Measurements from ENCODE around the gene NOTCH4.
A peak's percentile ranks its signal among the peaks of the same experiment; 100 is the strongest.

The NOTCH4 gene

DNA sequence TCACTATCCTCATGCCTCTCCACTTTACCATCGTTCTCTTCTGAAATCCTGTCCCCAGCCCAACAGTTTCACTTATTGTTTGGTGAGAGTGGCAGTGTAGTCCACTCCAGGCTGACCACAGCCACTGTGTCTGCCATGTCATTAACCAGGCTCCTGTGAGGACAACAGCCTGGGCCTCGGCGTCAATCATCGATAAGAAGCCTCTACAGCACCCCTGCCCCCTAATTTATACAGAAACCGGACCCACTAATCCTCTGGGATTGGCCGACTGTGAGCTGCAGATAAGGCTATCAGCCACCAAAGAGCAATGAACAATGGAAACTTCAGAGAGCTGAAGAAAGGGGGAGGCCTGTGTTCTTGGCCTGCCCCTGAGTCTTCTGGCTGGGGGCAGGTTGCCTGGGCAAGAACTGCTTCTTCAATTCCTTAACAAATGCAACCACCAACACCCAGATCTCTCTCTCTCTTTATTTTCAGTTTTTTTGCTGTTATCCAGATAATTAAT, 56.1 kb downstream of the NOTCH4 start:
- no peak overlapping the region for H2BK120ac ChIP-seq (ENCODE audit: low read depth, low read length)
- H3K27ac ChIP-seq (ENCODE audit: low read length, poor library complexity, severe bottlenecking): no peak overlapping the region
- H3K18ac ChIP-seq (ENCODE audit: low read depth in 1 of 2, low read length in 2 of 2): no peak overlapping the region
- H3K4ac ChIP-seq (ENCODE audit: low read depth in 1 of 2, low read length in 2 of 2): no peak overlapping the region
- H3K79me1 ChIP-seq (replicated peaks; ENCODE audit: low read length, poor library complexity, severe bottlenecking): peaks cover 21% of the 10 kb centered on the region
- no peak overlapping the region for H4K91ac ChIP-seq (ENCODE audit: low read length)
- H4K8ac ChIP-seq (ENCODE audit: low read length): no peak overlapping the region
- peaks cover 8% of the 10 kb centered on the region for H3K4me1 ChIP-seq (ENCODE audit: control insufficient read depth, insufficient read depth, low read depth, low read length)
- H3K14ac ChIP-seq (ENCODE audit: low read length in 2 of 2): no peak overlapping the region
- no peak overlapping the region for H3K4me2 ChIP-seq (ENCODE audit: low read length, poor library complexity, severe bottlenecking)
- H2BK15ac ChIP-seq (ENCODE audit: low read depth, poor library complexity, severe bottlenecking): no peak overlapping the region
- H3K9me3 ChIP-seq (ENCODE audit: control insufficient read depth, low read length): no peaks in the 10 kb centered on the region
- no peak overlapping the region for H3K9ac ChIP-seq (ENCODE audit: low read length)
- no peak for DNase-seq
- 92% methylated on average over 6 of the region's 6 CpGs for WGBS
- no peak overlapping the region for H2AFZ ChIP-seq (ENCODE audit: low read depth, low read length)
- no peak overlapping the region for H2AK5ac ChIP-seq (ENCODE audit: low read length, severe bottlenecking)
- peaks cover 72 to 73% of the 10 kb centered on the region in 2 experiments for H3K36me3 ChIP-seq (ENCODE audit: control insufficient read depth in 1 of 2, insufficient read depth in 2 of 2, low read depth in 1 of 2, low read length in 2 of 2)
- no peaks in the 10 kb centered on the region for H3K27me3 ChIP-seq (ENCODE audit: control insufficient read depth in 1 of 2, insufficient read depth in 1 of 2, low read length in 2 of 2)
- no peak overlapping the region for H3K4me3 ChIP-seq (ENCODE audit: insufficient read depth in 1 of 2, low read depth in 1 of 2, low read length in 2 of 2)
- H3K23ac ChIP-seq (ENCODE audit: low read length in 2 of 2): no peak overlapping the region
- H2BK5ac ChIP-seq (ENCODE audit: low read depth, low read length, poor library complexity, severe bottlenecking): no peak overlapping the region
- H2BK12ac ChIP-seq (ENCODE audit: low read length in 2 of 2): no peak overlapping the region

DNA sequence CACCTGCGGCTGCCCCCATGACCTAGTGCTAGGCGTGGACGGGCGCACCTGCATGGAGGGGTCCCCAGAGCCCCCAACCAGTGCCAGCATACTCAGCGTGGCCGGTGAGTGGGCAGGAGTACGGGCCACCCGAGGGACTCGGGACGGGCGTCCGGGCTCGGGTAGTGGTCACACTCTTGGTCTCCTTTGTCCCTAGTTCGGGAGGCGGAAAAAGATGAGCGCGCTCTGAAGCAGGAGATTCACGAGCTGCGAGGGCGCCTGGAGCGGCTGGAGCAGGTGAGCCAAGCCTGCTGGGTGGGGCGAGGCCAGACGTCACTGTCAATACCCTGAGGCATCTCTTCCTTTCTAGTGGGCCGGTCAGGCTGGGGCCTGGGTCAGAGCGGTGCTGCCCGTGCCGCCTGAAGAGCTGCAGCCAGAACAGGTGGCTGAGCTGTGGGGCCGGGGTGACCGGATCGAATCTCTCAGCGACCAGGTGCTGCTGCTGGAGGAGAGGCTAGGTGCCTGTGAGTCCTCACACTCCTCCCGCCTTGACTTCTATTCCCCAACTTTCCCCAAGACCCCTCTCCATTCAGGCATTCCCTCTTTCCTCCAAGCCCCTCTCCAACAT, 56.6 kb downstream of the NOTCH4 start:
- 96% methylated on average over 32 of the region's 32 CpGs for WGBS
- H3K4me3 ChIP-seq (ENCODE audit: insufficient read depth in 1 of 2, low read depth in 1 of 2, low read length in 2 of 2): no peak overlapping the region
- no peak overlapping the region for H4K8ac ChIP-seq (ENCODE audit: low read length)
- no peaks in the 10 kb centered on the region for H3K27me3 ChIP-seq (ENCODE audit: control insufficient read depth in 1 of 2, insufficient read depth in 1 of 2, low read length in 2 of 2)
- H2BK15ac ChIP-seq (ENCODE audit: low read depth, poor library complexity, severe bottlenecking): no peak overlapping the region
- H3K4ac ChIP-seq (ENCODE audit: low read depth in 1 of 2, low read length in 2 of 2): no peak overlapping the region
- peaks cover 8% of the 10 kb centered on the region for H3K4me1 ChIP-seq (ENCODE audit: control insufficient read depth, insufficient read depth, low read depth, low read length)
- H3K9ac ChIP-seq (ENCODE audit: low read length): no peak overlapping the region
- H3K14ac ChIP-seq (ENCODE audit: low read length in 2 of 2): no peak overlapping the region
- peaks cover 77 to 78% of the 10 kb centered on the region in 2 experiments for H3K36me3 ChIP-seq (ENCODE audit: control insufficient read depth in 1 of 2, insufficient read depth in 2 of 2, low read depth in 1 of 2, low read length in 2 of 2)
- H4K91ac ChIP-seq (ENCODE audit: low read length): peak overlapping the region; percentile 5
- H2AK5ac ChIP-seq (ENCODE audit: low read length, severe bottlenecking): no peak overlapping the region
- no peak overlapping the region for H3K18ac ChIP-seq (ENCODE audit: low read depth in 1 of 2, low read length in 2 of 2)
- H3K79me1 ChIP-seq (replicated peaks; ENCODE audit: low read length, poor library complexity, severe bottlenecking): peaks cover 21% of the 10 kb centered on the region
- no peak for DNase-seq
- no peak overlapping the region for H2BK5ac ChIP-seq (ENCODE audit: low read depth, low read length, poor library complexity, severe bottlenecking)
- H2AFZ ChIP-seq (ENCODE audit: low read depth, low read length): no peak overlapping the region
- H3K23ac ChIP-seq (ENCODE audit: low read length in 2 of 2): no peak overlapping the region
- no peak overlapping the region for H3K4me2 ChIP-seq (ENCODE audit: low read length, poor library complexity, severe bottlenecking)
- no peaks in the 10 kb centered on the region for H3K9me3 ChIP-seq (ENCODE audit: control insufficient read depth, low read length)
- H2BK120ac ChIP-seq (ENCODE audit: low read depth, low read length): no peak overlapping the region
- no peak overlapping the region for H2BK12ac ChIP-seq (ENCODE audit: low read length in 2 of 2)
- no peak overlapping the region for H3K27ac ChIP-seq (ENCODE audit: low read length, poor library complexity, severe bottlenecking)

DNA sequence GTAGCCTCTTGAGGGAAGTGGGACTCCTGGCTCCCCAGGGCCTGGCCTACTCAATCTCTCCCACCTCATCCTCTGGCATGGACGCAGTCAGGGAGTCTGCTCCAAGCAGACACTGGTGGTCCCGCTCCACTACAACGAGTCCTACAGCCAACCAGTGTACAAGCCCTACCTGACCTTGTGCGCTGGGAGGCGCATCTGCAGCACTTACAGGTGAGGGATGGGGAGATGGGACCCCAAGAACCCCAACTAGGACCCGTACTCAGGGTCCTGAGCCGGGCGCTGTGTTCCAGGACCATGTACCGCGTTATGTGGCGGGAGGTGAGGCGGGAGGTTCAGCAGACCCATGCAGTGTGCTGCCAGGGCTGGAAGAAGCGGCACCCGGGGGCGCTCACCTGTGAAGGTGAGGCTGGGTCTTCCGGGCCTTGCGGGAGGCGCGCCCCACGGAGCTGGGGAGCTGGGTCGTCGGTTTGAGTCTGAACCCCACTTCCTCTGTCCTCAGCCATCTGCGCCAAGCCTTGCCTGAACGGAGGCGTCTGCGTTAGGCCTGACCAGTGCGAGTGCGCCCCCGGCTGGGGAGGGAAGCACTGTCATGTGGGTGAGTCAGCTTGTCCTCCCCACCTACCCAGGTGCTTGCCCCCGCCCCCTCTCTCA, 57.3 kb downstream of the NOTCH4 start:
- Histone ChIP-seq H2BK12ac (ENCODE audit: low read length in 2 of 2) (no peak overlapping the region), H3K27me3 (ENCODE audit: control insufficient read depth in 1 of 2, insufficient read depth in 1 of 2, low read length in 2 of 2) (no peaks in the 10 kb centered on the region), H2AFZ (ENCODE audit: low read depth, low read length) (no peak overlapping the region), H3K4me2 (ENCODE audit: low read length, poor library complexity, severe bottlenecking) (no peak overlapping the region), H3K9ac (ENCODE audit: low read length) (no peak overlapping the region), H3K4me3 (ENCODE audit: insufficient read depth in 1 of 2, low read depth in 1 of 2, low read length in 2 of 2) (no peak overlapping the region), H2AK5ac (ENCODE audit: low read length, severe bottlenecking) (no peak overlapping the region), H2BK120ac (ENCODE audit: low read depth, low read length) (no peak overlapping the region), H3K4me1 (ENCODE audit: control insufficient read depth, insufficient read depth, low read depth, low read length) (peaks cover 8% of the 10 kb centered on the region), H4K8ac (ENCODE audit: low read length) (no peak overlapping the region), H3K23ac (ENCODE audit: low read length in 2 of 2) (no peak overlapping the region), H3K9me3 (ENCODE audit: control insufficient read depth, low read length) (no peaks in the 10 kb centered on the region), H3K36me3 (ENCODE audit: control insufficient read depth in 1 of 2, insufficient read depth in 2 of 2, low read depth in 1 of 2, low read length in 2 of 2) (peaks cover 77 to 81% of the 10 kb centered on the region in 2 experiments), H3K27ac (ENCODE audit: low read length, poor library complexity, severe bottlenecking) (no peak overlapping the region), H3K14ac (ENCODE audit: low read length in 2 of 2) (no peak overlapping the region), H2BK15ac (ENCODE audit: low read depth, poor library complexity, severe bottlenecking) (no peak overlapping the region), H2BK5ac (ENCODE audit: low read depth, low read length, poor library complexity, severe bottlenecking) (no peak overlapping the region), H3K18ac (ENCODE audit: low read depth in 1 of 2, low read length in 2 of 2) (no peak overlapping the region), H3K79me1 (replicated peaks; ENCODE audit: low read length, poor library complexity, severe bottlenecking) (peaks cover 21% of the 10 kb centered on the region), H4K91ac (ENCODE audit: low read length) (no peak overlapping the region), H3K4ac (ENCODE audit: low read depth in 1 of 2, low read length in 2 of 2) (no peak overlapping the region)
- DNase-seq: no peak
- WGBS: 91% methylated on average over 30 of the region's 30 CpGs

DNA sequence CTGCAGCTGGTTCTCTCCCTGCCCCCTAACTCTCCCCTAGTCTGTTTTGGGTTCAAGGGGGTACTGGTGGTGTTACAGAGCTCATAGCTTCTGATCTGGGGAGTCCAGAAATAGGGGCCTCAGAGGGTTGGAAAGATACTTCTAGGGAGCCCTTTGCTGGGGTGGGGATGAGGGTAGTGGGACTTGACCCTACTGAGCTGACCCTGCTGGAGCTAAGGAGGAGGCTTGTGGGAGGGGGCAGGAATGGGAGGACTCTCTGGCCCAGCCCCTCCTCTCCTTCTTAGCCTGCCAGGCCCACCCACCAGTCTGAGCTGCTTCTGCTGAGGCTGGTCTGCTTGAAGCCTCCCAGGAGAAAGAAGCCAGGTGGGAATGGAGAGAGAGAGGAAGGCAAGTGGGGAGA, 59.6 kb downstream of the NOTCH4 start, which contains the start of gene EGFL8:
EGFL8 (plus strand) TSS at position 301 of the 400 bp plus-strand sequence. CDS start 1,571 bp downstream, outside the sequence.
- Histone ChIP-seq H2AK5ac (ENCODE audit: low read length, severe bottlenecking) (no peak within 1 kb of the TSS), H3K14ac (ENCODE audit: low read length in 2 of 2) (no peak within 1 kb of the TSS), H2BK12ac (ENCODE audit: low read length in 2 of 2) (no peak within 1 kb of the TSS), H3K27me3 (ENCODE audit: control insufficient read depth in 1 of 2, insufficient read depth in 1 of 2, low read length in 2 of 2) (no peaks in the 10 kb centered on the region), H3K23ac (ENCODE audit: low read length in 2 of 2) (no peak within 1 kb of the TSS), H2BK5ac (ENCODE audit: low read depth, low read length, poor library complexity, severe bottlenecking) (no peak within 1 kb of the TSS), H3K4ac (ENCODE audit: low read depth in 1 of 2, low read length in 2 of 2) (no peak within 1 kb of the TSS), H4K8ac (ENCODE audit: low read length) (no peak within 1 kb of the TSS), H2BK120ac (ENCODE audit: low read depth, low read length) (no peak within 1 kb of the TSS), H4K91ac (ENCODE audit: low read length) (no peak within 1 kb of the TSS), H3K9me3 (ENCODE audit: control insufficient read depth, low read length) (no peaks in the 10 kb centered on the region), H2BK15ac (ENCODE audit: low read depth, poor library complexity, severe bottlenecking) (no peak within 1 kb of the TSS), H3K4me3 (ENCODE audit: insufficient read depth in 1 of 2, low read depth in 1 of 2, low read length in 2 of 2) (no peak within 1 kb of the TSS), H3K4me1 (ENCODE audit: control insufficient read depth, insufficient read depth, low read depth, low read length) (peaks cover 4% of the 10 kb centered on the region), H3K18ac (ENCODE audit: low read depth in 1 of 2, low read length in 2 of 2) (no peak within 1 kb of the TSS), H3K36me3 (ENCODE audit: control insufficient read depth in 1 of 2, insufficient read depth in 2 of 2, low read depth in 1 of 2, low read length in 2 of 2) (peaks cover 55 to 59% of the 10 kb centered on the region in 2 experiments), H3K79me1 (replicated peaks; ENCODE audit: low read length, poor library complexity, severe bottlenecking) (peaks cover 12% of the 10 kb centered on the region), H3K27ac (ENCODE audit: low read length, poor library complexity, severe bottlenecking) (no peak within 1 kb of the TSS), H3K9ac (ENCODE audit: low read length) (no peak within 1 kb of the TSS), H3K4me2 (ENCODE audit: low read length, poor library complexity, severe bottlenecking) (no peak within 1 kb of the TSS), H2AFZ (ENCODE audit: low read depth, low read length) (no peak within 1 kb of the TSS)
- DNase-seq: no peak

Measured in mesenchymal stem cell (in vitro differentiated cells and primary cell).